GM12801 (cell line): Measurements from ENCODE around the gene FYCO1.

ENCODE experiments used
- TF ChIP-seq, protein P1 (sequence below): IDR thresholded peaks from one replicate; pipeline ENCODE4 v1.5.1; 2011; ENCODE audit warnings: control low read depth; ENCODE audit not compliant: insufficient read length; ENCODE audit errors: extremely low read depth

Gene FYCO1

DNA sequence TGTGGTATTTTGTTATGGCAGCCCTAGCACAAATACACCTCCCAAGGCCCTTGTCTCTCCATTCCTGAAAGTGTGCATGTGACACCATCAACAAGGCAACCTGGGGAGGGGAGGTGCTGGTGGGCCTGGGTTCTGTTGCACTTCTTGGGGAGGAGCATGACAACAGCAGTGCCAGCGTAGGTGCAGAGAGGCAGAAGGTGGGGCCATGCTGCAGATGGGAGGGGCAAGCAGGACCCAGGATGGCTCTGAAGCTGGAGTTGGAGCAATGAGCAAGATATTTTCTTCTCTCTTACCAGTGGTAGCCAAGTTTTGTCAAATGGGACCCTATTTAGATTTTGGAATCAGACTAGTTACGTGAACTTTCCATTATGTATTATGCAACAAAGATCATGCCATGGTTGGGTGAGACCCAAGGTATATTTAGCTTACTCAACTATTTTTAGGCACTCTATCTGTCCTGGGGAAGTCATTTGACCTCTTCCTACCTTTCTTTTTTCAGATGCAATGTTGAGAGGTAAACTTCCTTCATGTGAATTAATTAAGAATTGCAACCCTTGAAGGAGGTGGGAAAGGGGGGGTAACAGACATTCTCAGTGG lies 3.4 kb downstream of the FYCO1 start:
- TF ChIP-seq, protein P1, sequence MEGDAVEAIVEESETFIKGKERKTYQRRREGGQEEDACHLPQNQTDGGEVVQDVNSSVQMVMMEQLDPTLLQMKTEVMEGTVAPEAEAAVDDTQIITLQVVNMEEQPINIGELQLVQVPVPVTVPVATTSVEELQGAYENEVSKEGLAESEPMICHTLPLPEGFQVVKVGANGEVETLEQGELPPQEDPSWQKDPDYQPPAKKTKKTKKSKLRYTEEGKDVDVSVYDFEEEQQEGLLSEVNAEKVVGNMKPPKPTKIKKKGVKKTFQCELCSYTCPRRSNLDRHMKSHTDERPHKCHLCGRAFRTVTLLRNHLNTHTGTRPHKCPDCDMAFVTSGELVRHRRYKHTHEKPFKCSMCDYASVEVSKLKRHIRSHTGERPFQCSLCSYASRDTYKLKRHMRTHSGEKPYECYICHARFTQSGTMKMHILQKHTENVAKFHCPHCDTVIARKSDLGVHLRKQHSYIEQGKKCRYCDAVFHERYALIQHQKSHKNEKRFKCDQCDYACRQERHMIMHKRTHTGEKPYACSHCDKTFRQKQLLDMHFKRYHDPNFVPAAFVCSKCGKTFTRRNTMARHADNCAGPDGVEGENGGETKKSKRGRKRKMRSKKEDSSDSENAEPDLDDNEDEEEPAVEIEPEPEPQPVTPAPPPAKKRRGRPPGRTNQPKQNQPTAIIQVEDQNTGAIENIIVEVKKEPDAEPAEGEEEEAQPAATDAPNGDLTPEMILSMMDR: no peak

DNA sequence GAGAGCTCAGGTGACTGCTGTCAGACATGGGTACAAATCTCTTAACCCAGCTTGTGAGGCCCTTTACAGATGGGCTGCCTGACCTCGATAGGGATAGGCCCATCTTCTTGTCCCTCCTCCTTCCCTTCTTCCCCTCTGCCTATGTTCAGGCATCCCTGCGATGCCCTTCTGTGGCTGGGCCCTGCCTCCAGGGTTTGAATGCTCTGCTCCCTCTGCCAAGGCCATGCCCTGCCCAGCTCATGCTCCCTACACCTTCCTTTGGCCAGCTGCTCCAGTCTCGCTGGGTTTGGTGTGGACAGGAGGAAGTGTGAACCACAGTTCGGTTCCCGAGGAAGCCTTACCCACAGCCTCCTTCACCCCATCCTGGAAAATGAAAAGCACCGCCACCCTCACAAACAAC lies 4.3 kb downstream of the FYCO1 start:
- TF ChIP-seq, protein P1: no peak

DNA sequence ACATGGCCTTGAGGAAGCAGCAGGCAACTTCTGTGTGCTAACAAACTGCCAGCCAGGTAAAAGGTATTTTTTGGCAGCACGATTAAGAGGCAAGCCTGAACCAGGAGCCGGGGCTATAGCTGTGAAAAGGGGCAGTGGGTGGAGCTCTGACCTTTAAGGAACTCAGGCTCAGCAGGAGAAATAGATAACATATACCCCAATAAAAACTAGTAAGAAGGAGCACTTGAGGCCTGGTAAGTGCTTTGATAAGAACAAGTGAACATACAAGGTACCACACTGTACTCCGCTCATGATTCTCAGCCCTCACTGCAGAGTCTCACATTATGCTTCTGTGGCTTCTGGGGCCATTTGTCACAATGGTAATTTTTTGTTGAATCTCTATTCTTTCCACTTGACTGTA lies 5.4 kb downstream of the FYCO1 start:
- TF ChIP-seq, protein P1: no peak

DNA sequence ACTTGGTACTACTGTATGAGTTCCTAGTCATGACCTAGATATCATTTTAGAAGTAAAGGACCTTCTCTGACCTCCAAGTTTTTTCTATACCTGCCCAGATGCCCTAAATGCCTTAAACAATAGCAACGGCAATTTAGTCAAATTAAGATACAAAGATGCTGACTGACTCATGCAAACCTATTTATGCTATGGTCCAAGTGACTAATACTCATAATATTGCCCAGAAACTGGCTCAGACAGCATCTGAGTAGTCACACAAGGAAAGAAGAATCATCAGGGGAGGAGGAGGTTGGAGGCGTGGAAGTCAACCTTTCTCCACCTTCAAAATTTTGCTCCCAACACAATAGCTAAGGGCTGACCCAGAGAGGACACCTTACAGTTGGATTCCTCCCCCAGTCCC lies 6.8 kb downstream of the FYCO1 start:
- TF ChIP-seq, protein P1: no peak

DNA sequence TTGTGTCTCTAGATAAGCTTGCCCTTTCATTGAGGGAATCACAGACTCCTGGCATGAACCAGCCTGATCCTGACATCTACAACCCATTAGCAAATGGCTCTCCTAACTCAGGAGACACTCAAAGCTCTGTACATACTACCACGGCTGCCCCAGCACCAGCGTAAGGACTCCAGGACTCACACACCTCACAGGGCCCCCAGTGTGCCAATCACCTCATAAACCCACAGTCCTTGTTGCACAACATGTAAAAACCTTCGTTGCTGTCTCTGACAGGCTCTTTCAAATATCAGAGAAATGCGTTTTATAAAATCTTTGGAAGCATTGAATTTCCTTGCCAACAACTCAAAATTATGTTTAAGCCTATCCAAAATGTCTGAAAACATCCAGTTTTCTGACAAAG lies 7.3 kb downstream of the FYCO1 start:
- TF ChIP-seq, protein P1: no peak

DNA sequence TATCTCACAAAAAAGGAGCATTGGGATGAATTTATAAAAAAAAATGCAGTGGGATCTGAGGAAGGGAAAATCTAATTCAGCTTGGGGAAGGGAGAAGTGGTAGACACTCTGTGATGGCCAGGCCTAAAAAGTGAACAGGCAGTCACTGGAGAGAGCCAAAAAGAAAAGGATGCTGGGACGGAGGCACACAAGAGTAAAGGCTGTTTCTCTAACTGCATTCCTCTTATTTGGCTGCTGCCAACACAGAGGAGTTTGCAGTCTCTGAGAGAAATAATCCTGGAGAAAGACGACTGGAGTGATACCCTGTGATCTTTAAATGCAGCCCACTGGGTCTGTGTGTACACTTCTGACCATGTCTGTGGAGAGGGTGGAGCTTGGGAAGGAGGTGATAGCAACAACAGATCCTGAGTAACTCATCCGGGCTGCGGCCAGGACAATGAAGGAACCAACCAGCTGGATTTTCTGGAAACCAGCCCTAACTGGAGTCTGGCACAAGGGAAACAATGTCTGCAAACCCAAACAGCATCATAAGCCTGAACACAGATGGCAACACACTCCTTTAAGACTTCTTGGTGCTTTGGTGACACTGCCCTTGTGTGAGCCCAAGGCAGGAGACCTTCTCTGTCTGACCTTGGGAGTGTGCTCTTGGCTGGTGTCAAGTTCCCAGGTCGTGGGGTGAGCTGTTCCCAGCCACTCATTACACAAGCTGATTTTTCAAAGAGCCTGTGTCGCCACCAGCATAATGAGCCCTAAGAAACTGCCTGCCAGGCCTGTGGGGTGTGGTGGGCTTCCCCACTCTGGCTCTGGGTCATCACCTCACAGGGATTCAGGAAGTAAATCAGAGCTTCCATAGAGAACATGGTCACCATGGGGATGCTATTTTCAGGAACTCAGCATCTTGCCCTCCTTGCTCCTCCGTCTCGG lies 8.0 kb downstream of the FYCO1 start:
- TF ChIP-seq, protein P1: no peak

DNA sequence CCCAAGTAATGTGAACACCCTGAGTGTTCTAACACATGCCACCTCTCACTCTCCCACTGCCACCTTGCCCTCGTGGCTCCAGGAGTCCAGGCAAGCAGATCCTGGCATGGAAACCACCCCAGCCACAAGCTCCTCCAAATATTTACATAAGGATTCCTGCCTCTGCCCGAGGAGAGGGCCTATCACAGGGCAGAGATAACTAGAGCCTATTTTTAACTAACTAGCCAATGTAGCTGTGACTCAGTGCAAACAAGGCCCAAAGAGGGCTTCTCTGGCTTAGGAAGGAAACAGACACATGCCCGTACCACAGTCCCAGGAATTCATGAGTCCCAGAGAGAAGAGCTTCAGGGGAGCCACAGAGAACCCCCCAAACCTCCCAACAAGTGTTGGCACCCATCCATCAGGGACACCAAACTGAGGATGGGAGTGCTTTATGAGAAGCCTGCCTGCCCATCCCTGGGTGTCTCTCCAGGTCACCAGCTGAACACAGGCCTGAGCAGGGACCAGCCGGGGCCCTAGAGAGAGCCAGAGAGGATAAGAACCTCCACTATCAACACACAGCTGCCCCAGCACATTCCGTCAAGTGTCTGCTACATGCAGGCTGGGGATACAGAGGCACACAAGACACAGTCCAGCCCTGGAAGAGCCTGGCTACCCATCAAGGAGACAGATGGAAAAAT lies 9.2 kb downstream of the FYCO1 start:
- TF ChIP-seq, protein P1: no peak
